GM12878 (cell line): ENCODE data around the gene C16orf86. TPM values are rescaled to one million over a fixed set of nuclear protein-coding genes. Genes with fewer than 3 reads are reported as not detected.

Source experiments
- ATAC-seq: fragments of 200-7000 bp; cut with Tn5 transposase; 3 replicates; pipeline ENCODE4 v1.9.1; 2020; ENCODE audit warnings: mild to moderate bottlenecking, moderate library complexity
- BruUV-seq: library from RNA; stranded (reverse); fragments of 400-500 nt; replicated peaks from 2 replicates; lab custom pipeline; 2021; lab: Mats Ljungman, UMichigan
- CTCF ChIA-PET: fragments of 300-600 bp; sonication (Branson Sonifier 250); formaldehyde crosslinking; extraction: SDS; loops from one replicate; lab custom pipeline; 2021; ENCODE audit warnings: inconsistent platforms; lab: Yijun Ruan, JAX
- POLR2A ChIA-PET: fragments of 350-600 bp; formaldehyde crosslinking; extraction: SDS; loops from one replicate; lab custom pipeline; 2021; ENCODE audit warnings: inconsistent platforms; lab: Charles Lee
- RAD21 ChIA-PET: fragments of 300-600 bp; sonication (Branson Sonifier 250); formaldehyde crosslinking; loops from one replicate; lab custom pipeline; 2023; ENCODE audit warnings: antibody characterized with exemption; ENCODE audit not compliant: unreplicated experiment; lab: Charles Lee
- SMC1A ChIA-PET: fragments of 300-600 bp; sonication (Branson Sonifier 250); formaldehyde crosslinking; loops from one replicate; lab custom pipeline; 2023; ENCODE audit not compliant: unreplicated experiment, uncharacterized antibody; lab: Charles Lee
- DNase-seq: peaks from one replicate; pipeline ENCODE4 v3.0.0-alpha.2; 2011; ENCODE audit warnings: low read depth, low spot score
- FAIRE-seq: peaks from 3 replicates; lab custom pipeline; 2011; peaks lifted over from hg19 to GRCh38; lab: Jason Lieb, UNC
- H2AFZ ChIP-seq: 2 replicates; pipeline ENCODE4 v1.6.0; 2011; ENCODE audit warnings: low read depth, low read length, control low read depth; ENCODE audit not compliant: control insufficient read depth
- H3K27ac ChIP-seq: 2 replicates; pipeline ENCODE4 v1.5.1; 2011; ENCODE audit warnings: control low read depth; ENCODE audit not compliant: control insufficient read depth, insufficient read depth
- H3K27me3 ChIP-seq, 2 experiments: replicated peaks in 1 of 2; 2 replicates each; pipeline versions ENCODE4 v1.6.0 to v1.6.1; 2011; ENCODE audit warnings: low read length in 1 of 2; ENCODE audit not compliant: control insufficient read depth in 2 of 2, insufficient read depth in 2 of 2
- H3K36me3 ChIP-seq, 2 experiments: 2 replicates each; pipeline ENCODE4 v1.5.1; 2011; ENCODE audit warnings: low read length in 1 of 2; ENCODE audit not compliant: control insufficient read depth in 2 of 2, insufficient read depth in 2 of 2
- H3K4me1 ChIP-seq: 2 replicates; pipeline ENCODE4 v1.6.1; 2011; ENCODE audit warnings: mild to moderate bottlenecking, low read length, moderate library complexity, mixed read lengths; ENCODE audit not compliant: control insufficient read depth, insufficient read depth
- H3K4me2 ChIP-seq: 2 replicates; pipeline ENCODE4 v1.6.0; 2011; ENCODE audit warnings: control low read depth; ENCODE audit not compliant: control insufficient read depth, insufficient read depth
- H3K4me3 ChIP-seq: fragments of 200-600 bp; sonication (generic); 2 replicates; pipeline ENCODE4 v1.5.1; 2016
- H3K79me2 ChIP-seq: 2 replicates; pipeline ENCODE4 v1.6.0; 2011; ENCODE audit warnings: low read length; ENCODE audit not compliant: control insufficient read depth, insufficient read depth
- H3K9ac ChIP-seq: 2 replicates; pipeline ENCODE4 v1.8.0; 2011; ENCODE audit warnings: low read length, control low read depth, mixed read lengths; ENCODE audit not compliant: control insufficient read depth, insufficient read depth
- H3K9me3 ChIP-seq: replicated peaks from 3 replicates; pipeline ENCODE4 v1.5.1; 2011; ENCODE audit warnings: mild to moderate bottlenecking, low read length; ENCODE audit not compliant: control insufficient read depth, insufficient read depth
- H4K20me1 ChIP-seq: 2 replicates; pipeline ENCODE4 v1.6.0; 2011; ENCODE audit not compliant: control insufficient read depth, insufficient read depth
- ASH2L ChIP-seq: fragments of 300-600, 200-600 bp; sonication (generic); IDR thresholded peaks from 2 replicates; pipeline ENCODE4 v1.6.1; 2017; ENCODE audit warnings: low read depth, mild to moderate bottlenecking, borderline replicate concordance
- DPF2 ChIP-seq: fragments of 450-650 bp; IDR thresholded peaks from 2 replicates; pipeline ENCODE4 v1.6.1; 2017; ENCODE audit warnings: mild to moderate bottlenecking
- SREBF1 ChIP-seq: IDR thresholded peaks from 2 replicates; pipeline ENCODE4 v1.6.1; 2012; ENCODE audit warnings: mild to moderate bottlenecking, low read length
- WGBS: methylation state at CpG from one replicate; pipeline ENCODE4 v1.1.6; 2016; ENCODE audit warnings: low lambda C conversion rate; ENCODE audit not compliant: insufficient replicate concordance, insufficient coverage; ENCODE audit errors: missing lambda C conversion rate; 5-methylcytosine and 5-hydroxymethylcytosine counted together
- in situ Hi-C: fragments of 300-500 bp; cut with MboI; formaldehyde crosslinking; loops from 9 replicates; pipeline ENCODE4 v1.14.3; 2018; ENCODE audit warnings: mixed read lengths
- intact Hi-C: fragments of 100-400 bp; cut with micrococcal nuclease; formaldehyde crosslinking; loops from one replicate; pipeline ENCODE4 v1.14.2; 2022; ENCODE audit not compliant: unreplicated experiment
- polyA plus RNA-seq, 11 experiments: library from polyadenylated mRNA; depleted of rRNA in 4 of 11; unstranded in 6 of 11; stranded (reverse) in 5 of 11; fragments of >200 nt; fragmentation: Nextera tagmentation in 4 of 11; fragmentation: Illumina TruSeq in 1 of 11; extraction: Ambion mirVana in 4 of 11; extraction: Trizol in 1 of 11; gene quantifications; 1 replicate in 1 of 11; 2 replicates in 10 of 11; pipeline versions ENCODE4 v1.2.1 to v1.2.3, GENCODE V29; 2011 to 2016; ENCODE audit warnings: inconsistent platforms in 2 of 11, missing spikeins in 2 of 11, low read depth in 1 of 11
- total RNA-seq, 4 experiments: library from RNA; depleted of rRNA in 3 of 4; stranded (reverse); fragments of >200 nt in 3 of 4; fragmentation: Illumina TruSeq in 1 of 4; extraction: Trizol in 1 of 4; gene quantifications; 2 replicates each; pipeline versions ENCODE4 v1.2.1 to v1.2.3, GENCODE V29; 2013 to 2021

The C16orf86 gene
- total and polyA plus RNA-seq, 10 of the 15 experiments (the other 5 are each of a cell fraction or from before 2014, with no cell fraction given), result 0.11 to 3.3 (median 1.6) TPM

DNA sequence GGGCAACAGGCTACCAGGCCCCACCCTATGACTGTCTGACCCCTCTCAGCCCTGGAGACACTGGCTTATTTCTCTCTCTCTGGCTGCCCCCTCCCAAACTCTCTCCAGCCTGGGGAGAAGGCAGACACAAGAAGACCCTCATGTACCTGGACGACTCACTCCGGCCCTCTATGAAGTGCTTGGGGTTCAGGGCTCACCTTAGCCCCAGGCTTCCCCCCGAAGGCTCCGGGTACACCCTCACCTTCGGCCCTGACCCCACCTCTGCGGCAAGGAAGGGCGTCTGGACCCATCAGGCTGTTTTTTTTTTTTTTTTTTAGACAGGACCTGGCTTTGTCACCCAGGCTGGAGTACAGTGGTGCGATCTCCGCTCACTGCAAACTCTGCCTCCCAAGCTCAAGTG lies 22.6 kb upstream of the C16orf86 start:
- 94% methylated on average over 9 of the region's 9 CpGs for WGBS
- Histone ChIP-seq H3K79me2 (peaks cover 11% of the 10 kb centered on the region), H3K9ac (peak overlapping the region; percentile 83), H3K4me1 (peaks cover 11% of the 10 kb centered on the region; the same call in 1 of the 2 replicates), H3K9me3 (no peaks in the 10 kb centered on the region), H2AFZ (peak overlapping the region; percentile 65), H3K4me3 (no peak overlapping the region), H4K20me1 (no peaks in the 10 kb centered on the region), H3K27me3 (no peaks in the 10 kb centered on the region), H3K4me2 (peak overlapping the region; percentile 95), H3K27ac (no peak overlapping the region), H3K36me3 (peaks cover 0 to 2% of the 10 kb centered on the region in 2 experiments; a peak in 3 of 4 replicates)
- RAD21 ChIA-PET, result interaction anchor here (1.0 to 5.5 kb wide), 13 partner anchors 16 to 163 kb away, joined by 3 to 102 read pairs (median 10); partner anchors contain the start of genes ACD, ATP6V0D1, C16orf86 and CTCF
- SMC1A ChIA-PET, result interaction anchor here (0.7 to 7.6 kb wide), 13 partner anchors 19 to 163 kb away, joined by 3 to 86 read pairs (median 5); partner anchors contain the start of genes ATP6V0D1 and CTCF
- no peak for DNase-seq
- CTCF ChIA-PET, result interaction anchor here (0.7 to 9.0 kb wide), 25 partner anchors 12 to 216 kb away, joined by 3 to 138 read pairs (median 7); partner anchors contain the start of genes ACD, ATP6V0D1, C16orf86 and CTCF
- no peak for FAIRE-seq
- ATAC-seq, result no peak
- BruUV-seq, result no TSS peak
- intact Hi-C loops, result loop anchor here (1.0 to 2.0 kb wide), 3 partner anchors 61 to 123 kb away; no protein-coding TSS in a partner anchor
- in situ Hi-C loops, result loop anchor here (5.0 kb wide), 1 partner anchor 97 kb away; no protein-coding TSS in a partner anchor
- POLR2A ChIA-PET, result interaction anchor here (0.8 to 1.8 kb wide), 5 partner anchors 19 to 97 kb away, joined by 4 to 11 read pairs (median 9); partner anchors contain the start of gene CTCF
- TF ChIP-seq ASH2L (no peak), SREBF1 (no peak), DPF2 (no peak)
